ENCODE data around the gene PYM1. TPM values are rescaled to one million over a fixed set of nuclear protein-coding genes. Genes with fewer than 3 reads are reported as not detected.

The PYM1 gene
- total and polyA plus RNA-seq, 2 of the 8 experiments (the other 6 are each of a cell fraction or from before 2014, with no cell fraction given), result 38.7 to 58.5 TPM

- Histone ChIP-seq H3K4ac (replicated peaks; ENCODE audit: insufficient read length, low read depth, low read length) (no peak overlapping the region), H3K9ac (replicated peaks in 1 of 4; ENCODE audit: extremely low read depth in 1 of 4, low read depth in 3 of 4, low read length in 3 of 4) (no peak overlapping the region), H3K4me2 (ENCODE audit: insufficient read depth in 1 of 2, low read depth in 2 of 2, low read length in 2 of 2) (no peak overlapping the region), H4K5ac (ENCODE audit: insufficient read length, low read depth, low read length) (no peak overlapping the region), H2BK12ac (ENCODE audit: low read depth, low read length) (no peak overlapping the region), H3K18ac (ENCODE audit: extremely low read depth, low read length) (no peak overlapping the region), H3K79me2 (ENCODE audit: control insufficient read depth in 1 of 2, insufficient read depth in 2 of 2, low read length in 2 of 2) (no peaks in the 10 kb centered on the region), H3K56ac (replicated peaks; ENCODE audit: insufficient read length, low read depth, low read length) (no peak overlapping the region), H4K8ac (ENCODE audit: extremely low read depth, insufficient read depth, low read length) (no peak overlapping the region), H4K20me1 (replicated peaks in 1 of 2; ENCODE audit: control insufficient read depth in 1 of 2, insufficient read depth in 2 of 2, low read length in 2 of 2) (no peaks in the 10 kb centered on the region), H3K27ac (ENCODE audit: low read depth, low read length) (no peak overlapping the region), H3K23ac (ENCODE audit: insufficient read length) (no peak overlapping the region), H3K36me3 (ENCODE audit: control insufficient read depth in 2 of 4, insufficient read depth in 4 of 4, low read length in 3 of 4) (no peaks in the 10 kb centered on the region), H2AFZ (ENCODE audit: low read length) (no peak overlapping the region), H3K23me2 (ENCODE audit: low read depth, low read length) (no peaks in the 10 kb centered on the region), H3K27me3 (replicated peaks in 1 of 4; ENCODE audit: control insufficient read depth in 3 of 4, extremely low read depth in 1 of 4, insufficient read depth in 3 of 4, low read length in 3 of 4) (no peaks in the 10 kb centered on the region), H2BK20ac (ENCODE audit: low read length) (no peak overlapping the region), H2BK120ac (replicated peaks; ENCODE audit: low read depth, low read length) (no peak overlapping the region), H3K4me3 (ENCODE audit: extremely low read depth in 1 of 4, insufficient read depth in 2 of 4, low read depth in 3 of 4, low read length in 4 of 4) (no peak overlapping the region), H2BK5ac (ENCODE audit: low read depth, low read length) (no peak overlapping the region), H2BK15ac (ENCODE audit: low read length) (no peak overlapping the region), H3K14ac (ENCODE audit: insufficient read length) (no peak overlapping the region), H3K79me1 (ENCODE audit: low read depth, low read length) (no peaks in the 10 kb centered on the region), H4K91ac (replicated peaks; ENCODE audit: insufficient read length, low read length) (no peak overlapping the region), H2AK5ac (ENCODE audit: low read depth, low read length) (no peak overlapping the region), H3K9me3 (ENCODE audit: insufficient read depth in 2 of 2, low read depth in 1 of 2, low read length in 1 of 2) (0 out of 4 replicates have a peak, but pooled peaks cover 3 to 4% of the 10 kb centered on the region in 2 experiments), H3K4me1 (replicated peaks in 1 of 4; ENCODE audit: control insufficient read depth in 3 of 4, insufficient read depth in 4 of 4, low read length in 3 of 4) (no peaks in the 10 kb centered on the region)
- no peak for FAIRE-seq
- POLR2A ChIA-PET (ENCODE audit: partially characterized antibody), result no interaction called here
- CTCF ChIA-PET (ENCODE audit: partially characterized antibody), result interaction anchor here (0.6 to 1.8 kb wide), 2 partner anchors 14 to 41 kb away, joined by 3 read pairs; no protein-coding TSS in a partner anchor
- no peak for TF ChIP-seq CEBPB (IDR thresholded peaks at IDR 0.05; ENCODE audit: low read depth, low read length)
- TF ChIP-seq SAP30 (IDR thresholded peaks at IDR 0.05; ENCODE audit: insufficient read depth, insufficient replicate concordance, low read length), result no peak
- TF ChIP-seq SIRT6 (IDR thresholded peaks at IDR 0.05; ENCODE audit: low read length), result no peak
- no peak for DNase-seq (ENCODE audit: low read depth in 1 of 2, low spot score in 2 of 2)
Observed at GRCh38 chr12:55862286-55862685, 65.4 kb downstream of the PYM1 start.

Measured in H1 (cell line).